ENCODE results near the gene OSGIN1. TPM values are rescaled to one million over a fixed set of nuclear protein-coding genes. Genes with fewer than 3 reads are reported as not detected.

The OSGIN1 gene
- total RNA-seq, 1 donor from 2014 or later: 0.68 TPM

DNA sequence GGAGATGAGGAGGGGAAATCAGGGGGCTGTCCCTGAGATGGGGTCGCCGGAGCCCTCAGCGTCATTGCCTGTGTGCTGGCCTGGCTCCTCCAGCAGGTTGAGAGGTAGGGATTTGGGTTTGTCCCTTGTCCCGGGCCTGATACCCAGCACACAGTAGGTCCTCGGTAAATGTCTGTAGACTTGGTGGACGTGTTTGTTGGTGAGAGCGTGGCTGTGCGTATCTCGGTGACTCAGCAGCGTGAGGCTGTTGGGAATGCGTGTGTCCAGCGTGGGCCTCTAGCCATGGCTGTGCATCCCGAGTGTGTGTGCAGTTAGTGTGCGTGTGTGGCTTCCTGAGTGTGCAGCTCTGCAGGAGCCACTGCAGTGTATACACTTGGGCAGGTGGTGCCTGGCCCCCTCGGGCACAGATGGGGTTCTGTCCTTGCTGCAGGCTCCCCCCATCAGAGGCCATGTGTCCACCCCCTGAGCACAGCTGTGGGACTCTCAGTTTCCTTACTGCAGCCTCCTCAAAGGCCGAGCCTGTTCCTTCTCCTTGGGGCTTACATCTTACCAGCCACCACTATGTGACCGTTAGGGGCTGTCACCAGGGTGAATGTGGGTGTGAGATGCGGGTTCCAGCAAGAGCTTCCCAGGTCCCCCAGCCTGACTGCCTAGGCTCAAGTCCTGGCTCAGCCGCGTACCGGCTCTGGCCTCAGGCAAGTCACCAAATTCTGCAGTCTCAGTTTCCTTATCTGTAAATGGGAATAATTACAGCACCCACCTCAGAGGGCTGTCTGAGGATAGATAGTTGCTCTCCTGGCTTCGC is 20.7 kb downstream of the OSGIN1 start:
- no peak for DNase-seq

DNA sequence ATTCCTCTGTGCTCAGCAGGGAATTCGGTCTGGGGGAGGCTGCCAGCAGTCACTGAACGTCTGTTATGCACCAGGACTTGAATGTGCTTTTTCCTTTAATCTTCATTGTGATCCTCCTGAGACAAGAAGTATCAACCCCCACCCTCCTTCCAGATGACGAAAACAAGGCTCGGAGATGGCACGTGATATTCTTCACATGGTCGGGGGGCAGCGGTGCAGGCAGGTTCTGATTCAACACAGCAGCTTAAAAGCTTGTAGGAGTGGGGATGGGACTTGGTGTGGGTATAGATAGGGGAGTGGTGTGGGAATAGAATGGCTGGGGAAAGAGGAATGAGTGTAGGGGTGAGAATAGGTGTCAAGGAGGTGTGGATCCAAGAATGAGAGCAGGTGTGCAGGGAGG is 21.4 kb downstream of the OSGIN1 start:
- no peak for DNase-seq

- no peak for DNase-seq
Measured at GRCh38 chr16:83975590-83976260, 22.7 kb downstream of the OSGIN1 start.

GRCh38 chr16:83977056-83977815 is 24.2 kb downstream of the OSGIN1 start:
- DNase-seq: no peak

GRCh38 chr16:83978401-83978904 is 25.4 kb downstream of the OSGIN1 start:
- no peak for DNase-seq

GRCh38 chr16:83979441-83979840 is 26.4 kb downstream of the OSGIN1 start:
- no peak for DNase-seq

GRCh38 chr16:83980794-83981193 is 27.8 kb downstream of the OSGIN1 start:
- no peak for DNase-seq

- no peak for DNase-seq
Measured at GRCh38 chr16:83981799-83982198, 28.8 kb downstream of the OSGIN1 start.

DNA sequence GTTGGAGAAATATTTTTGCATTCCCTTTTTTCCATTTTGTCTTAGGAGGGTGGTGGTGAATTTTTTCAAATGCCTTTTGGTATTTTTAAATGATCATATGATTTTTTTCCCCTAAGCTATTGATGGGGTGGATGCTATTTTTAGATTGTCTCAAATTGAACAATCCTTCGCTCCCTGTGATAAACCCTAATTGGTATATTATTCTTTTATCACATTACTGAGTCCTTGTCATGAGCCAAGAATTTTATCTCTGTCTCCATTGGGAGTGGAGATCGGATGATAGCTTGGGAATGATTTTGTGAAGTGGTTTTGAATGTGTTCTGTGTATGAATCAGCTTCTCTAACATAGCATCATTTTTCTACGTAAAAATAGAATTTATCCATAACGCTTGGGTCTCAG is 30.5 kb downstream of the OSGIN1 start:
- no peak for DNase-seq

- no peak for DNase-seq
Measured at GRCh38 chr16:83989300-83989699, 36.3 kb downstream of the OSGIN1 start.

- DNase-seq: no peak
Measured at GRCh38 chr16:83990492-83990891, 37.5 kb downstream of the OSGIN1 start.

DNA sequence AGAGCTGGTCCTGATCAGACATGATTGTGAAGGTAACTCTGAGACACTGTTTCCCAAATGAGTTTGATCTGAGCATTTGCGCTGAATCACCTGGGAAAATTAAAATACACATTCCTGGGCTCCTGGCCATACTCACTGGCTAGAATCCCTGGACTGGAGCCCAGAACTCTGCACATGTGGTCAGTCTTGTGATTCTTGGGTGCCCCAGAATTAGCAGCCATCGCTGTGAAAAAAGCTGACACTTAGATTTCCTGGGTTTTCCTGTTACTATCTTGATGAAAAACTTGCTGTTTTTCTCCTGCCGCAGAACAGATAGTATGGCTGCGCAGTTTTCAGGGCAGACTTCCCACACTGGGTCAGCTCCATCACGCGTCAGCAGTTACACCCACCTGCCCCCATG is 39.6 kb downstream of the OSGIN1 start:
- DNase-seq: no peak

DNA sequence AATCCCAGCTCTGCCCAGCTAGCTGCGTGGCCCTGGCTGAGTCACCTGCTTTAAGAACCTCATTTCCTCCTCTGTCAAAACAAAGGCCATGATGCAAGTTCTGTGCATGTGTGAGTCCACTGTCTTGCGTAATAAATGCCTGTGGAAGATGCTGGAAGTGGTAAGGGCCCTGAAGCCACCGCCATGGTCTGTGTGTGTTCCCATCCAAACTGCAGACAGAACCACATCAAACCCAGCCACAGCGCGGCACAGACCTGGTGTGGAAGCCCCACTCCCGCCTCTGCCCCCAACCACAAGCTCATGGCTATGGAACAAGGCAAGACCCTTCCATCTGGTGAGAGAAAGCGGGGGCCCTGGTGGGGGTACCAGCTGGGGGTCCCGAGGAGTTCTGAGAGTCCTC is 41.0 kb downstream of the OSGIN1 start:
- DNase-seq: peak; percentile 28

DNA sequence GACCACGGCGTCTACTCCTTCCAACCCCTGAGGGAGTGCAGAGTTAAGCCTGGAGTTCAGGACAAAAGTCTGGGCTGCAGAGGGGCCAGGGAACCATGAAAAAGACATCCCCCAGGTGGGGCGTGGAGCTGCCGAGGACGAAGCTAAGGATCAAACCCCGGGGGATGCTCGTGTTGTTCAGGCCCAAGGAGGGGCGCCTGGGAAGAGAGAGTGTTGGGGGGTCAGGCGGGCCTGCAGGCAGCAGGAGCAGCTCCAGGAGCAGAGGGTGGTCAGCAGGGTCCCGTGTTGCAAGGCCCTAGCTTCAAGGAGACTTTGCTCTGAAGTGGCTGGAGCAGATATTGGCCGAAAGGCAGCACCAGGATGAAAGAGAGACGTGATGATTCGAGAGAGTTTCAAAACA is 41.7 kb downstream of the OSGIN1 start:
- no peak for DNase-seq

GRCh38 chr16:83995754-83996153 is 42.7 kb downstream of the OSGIN1 start:
- peak; percentile 5 for DNase-seq

DNA sequence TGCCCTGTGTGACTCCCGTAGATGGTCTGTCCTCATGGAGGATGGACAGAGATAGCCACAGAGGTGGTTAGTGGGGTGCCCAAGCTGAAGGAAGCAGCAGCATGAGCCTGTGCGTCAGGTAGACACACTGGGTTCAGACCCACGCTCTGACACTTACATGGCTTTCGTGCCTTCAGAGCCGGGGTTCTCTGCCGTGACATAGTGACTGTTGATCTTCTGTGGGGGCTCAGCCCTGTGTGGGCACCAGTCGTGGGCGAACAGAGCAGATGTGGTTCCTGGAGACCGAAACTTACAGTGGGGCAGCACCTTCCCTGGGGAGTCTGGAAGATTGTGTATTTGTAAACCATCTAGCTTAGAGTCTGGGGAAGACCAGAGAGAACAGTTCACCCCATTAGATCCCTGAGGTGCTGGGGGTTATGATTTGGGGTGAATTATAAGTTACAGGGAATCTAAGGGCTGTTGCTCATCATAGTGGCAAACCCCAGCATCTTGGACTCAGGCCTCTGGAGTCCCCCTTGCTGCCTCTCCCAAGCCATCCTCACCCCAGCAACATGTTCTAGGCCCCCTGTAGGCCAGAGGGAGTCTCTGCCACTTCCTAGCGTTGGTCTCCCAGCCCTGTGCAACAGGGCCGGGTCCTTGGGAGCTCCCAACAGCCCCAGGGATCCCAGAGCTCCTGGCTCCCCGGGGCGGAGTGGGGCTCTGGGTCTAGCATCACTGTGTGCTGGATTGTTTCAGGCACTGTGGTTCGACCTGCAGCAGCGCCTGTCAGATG is 43.6 kb downstream of the OSGIN1 start:
- no peak for DNase-seq

DNA sequence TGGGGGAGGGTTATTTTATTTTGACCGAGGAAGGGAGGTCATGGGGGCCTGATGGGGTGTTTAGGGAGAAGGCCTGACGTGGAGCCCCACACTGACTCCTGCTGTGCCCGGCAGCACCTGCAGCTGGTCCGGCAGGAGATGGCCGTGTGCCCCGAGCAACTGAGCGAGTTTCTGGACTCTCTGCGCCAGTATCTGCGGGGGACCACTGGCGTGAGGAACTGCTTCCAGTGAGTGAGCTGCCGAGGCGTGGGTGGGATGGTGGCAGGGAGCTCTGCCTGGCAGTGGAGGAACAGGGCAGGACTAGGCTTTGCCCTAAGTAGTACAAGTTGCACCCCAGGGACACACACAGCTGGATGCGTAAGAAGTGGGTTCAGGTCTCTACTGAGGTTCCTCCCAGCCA is 45.1 kb downstream of the OSGIN1 start:
- no peak for DNase-seq

DNA sequence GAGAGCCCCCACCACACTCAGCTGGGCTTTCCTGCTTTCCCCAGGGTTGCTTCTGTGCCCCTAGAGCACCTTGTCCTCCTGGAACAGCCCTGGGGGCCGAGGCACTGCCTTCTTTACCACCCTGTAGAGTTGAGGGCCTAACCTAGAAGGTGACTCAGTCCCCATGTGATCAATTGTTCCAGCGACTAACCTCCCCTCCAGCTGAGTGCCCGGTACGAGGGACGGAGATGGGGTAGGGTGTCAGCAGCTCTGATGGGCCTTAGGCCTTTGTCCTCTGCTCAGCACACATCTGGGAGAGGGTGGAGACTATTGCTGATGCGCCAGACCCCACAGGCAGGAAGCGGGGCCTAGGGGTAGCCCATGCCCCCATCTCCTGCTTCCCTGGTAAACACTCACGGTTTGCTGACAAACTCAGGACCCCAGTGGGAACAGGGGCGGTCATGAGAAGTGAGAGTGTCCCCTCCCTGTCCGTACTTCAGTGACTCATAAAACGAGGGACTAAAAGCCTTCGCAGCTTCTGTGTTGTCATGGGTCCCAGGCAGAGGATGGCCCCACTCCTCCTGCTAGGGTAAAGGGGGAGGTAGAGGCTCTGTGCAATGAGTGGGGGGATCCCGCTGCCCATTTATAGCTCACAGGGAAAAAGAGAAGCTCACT is 48.1 kb downstream of the OSGIN1 start:
- peak; percentile 10 for DNase-seq

DNA sequence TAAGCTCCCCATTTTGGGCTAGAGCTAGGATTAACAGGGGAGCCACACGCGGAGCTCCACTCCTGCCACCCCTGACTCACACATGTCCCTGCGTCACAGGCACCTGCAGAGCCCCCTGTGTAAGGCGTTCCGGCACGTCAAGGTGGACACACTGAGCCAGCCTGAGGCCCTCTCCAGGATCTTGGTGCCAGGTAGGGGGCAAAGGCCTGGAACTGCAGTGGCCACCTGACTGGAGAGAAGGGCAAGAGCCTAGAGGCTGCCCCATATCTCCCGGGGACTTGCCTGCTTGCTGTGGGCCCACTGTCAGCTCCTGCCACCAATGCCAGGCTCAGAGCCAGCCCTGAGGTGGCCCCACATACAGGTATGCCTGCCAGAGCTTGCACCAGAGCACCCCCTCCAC is 48.7 kb downstream of the OSGIN1 start:
- DNase-seq: no peak

DNA sequence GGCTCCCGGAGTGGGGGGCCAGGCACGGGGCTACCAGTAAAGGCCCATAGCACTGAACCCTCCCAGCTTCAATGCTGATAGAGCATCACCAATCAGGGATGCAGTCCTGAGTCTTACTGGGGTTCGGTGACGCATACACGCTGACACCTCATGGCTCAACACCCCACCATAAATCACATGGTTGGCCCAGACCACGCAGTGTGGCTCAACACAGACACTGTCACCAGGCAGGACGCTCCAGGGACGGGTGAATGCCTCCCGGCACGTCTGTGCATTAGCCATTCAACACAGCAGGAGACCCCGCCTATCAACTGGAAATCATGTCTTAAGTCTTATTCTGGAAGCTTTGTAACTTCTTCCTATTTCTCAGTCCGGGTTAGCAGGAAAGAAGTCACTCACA is 50.0 kb downstream of the OSGIN1 start:
- no peak for DNase-seq

DNA sequence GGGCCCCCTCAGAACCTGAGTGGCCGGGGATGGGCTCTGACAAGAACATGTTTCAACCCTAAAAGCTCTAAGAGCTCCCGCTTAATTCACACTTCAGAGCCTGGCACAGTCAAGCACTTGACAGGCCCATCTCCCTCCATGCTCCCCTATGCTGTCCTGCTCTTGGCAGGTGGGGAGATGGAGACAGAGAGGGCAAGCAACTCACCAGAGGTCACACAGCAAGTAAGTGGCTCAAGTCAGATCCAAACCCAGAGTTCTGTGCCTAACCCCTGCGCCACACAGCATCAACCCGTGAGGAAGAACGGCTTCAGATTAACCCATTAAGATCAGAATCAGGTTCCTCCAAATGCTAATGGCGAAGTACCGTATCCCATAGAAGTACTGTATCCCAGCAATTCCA is 51.4 kb downstream of the OSGIN1 start:
- DNase-seq: no peak

GRCh38 chr16:84005391-84005790 is 52.4 kb downstream of the OSGIN1 start:
- no peak for DNase-seq

Data from dermis blood vessel endothelial cell (primary cell).